GM19395 (cell line): ENCODE data around the gene POC1B.

Experiments
- ATAC-seq: cut with Tn5 transposase; IDR thresholded peaks from one replicate; pipeline ENCODE4 v1.9.1; 2021; ENCODE audit warnings: mild to moderate bottlenecking, moderate library complexity; ENCODE audit not compliant: unreplicated experiment

Gene POC1B

DNA sequence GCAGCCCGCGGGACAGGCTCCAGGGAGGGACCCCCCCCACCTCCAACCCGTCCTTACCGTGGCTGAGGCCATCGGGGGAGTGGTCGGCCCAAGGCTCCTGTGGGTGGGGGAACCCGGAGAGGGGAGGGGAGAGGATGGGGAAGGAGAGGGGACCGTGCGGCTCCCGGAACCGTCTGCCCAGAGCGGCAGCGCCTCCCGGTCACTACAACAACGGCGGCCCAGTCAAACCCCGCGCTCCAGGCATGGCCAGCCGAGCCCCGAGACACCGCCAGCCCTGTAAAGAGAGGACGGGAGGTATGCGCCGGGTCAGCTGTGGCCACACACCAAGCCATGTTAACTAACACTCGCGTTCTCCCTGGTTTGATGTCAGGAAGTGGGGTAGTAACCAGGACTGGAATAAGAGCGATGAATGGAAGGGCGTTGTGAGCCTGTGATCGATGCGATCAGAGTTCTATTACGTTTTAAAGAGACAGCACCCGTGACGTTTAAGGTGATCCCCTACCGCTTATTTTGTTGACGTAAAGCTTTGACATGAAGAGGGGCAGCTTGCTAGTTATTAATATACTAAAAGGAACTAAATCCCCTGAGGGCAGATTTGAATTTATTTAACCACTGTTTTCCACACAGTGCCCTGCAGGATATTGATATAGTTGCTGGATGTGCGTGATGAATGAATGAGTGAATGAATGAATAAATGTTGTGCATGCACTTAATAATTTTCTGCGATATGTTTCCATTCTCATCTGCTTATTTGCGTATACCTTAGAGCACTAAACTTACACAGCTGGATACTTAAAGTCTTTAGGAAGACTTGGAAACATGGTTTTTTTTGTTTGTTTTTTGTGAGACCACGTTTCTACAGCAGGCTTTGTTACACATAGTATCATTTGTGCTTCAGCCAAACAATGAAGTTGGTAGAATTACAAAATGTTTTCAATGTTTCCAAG, at the start of gene POC1B:
Gene POC1B (minus strand): TSS at position 224 of the 947 bp plus-strand sequence. CDS start 152 bp downstream, at position 72.
- ATAC-seq: peak; percentile 68

GRCh38 chr12:89575374-89575773, 49.5 kb upstream of the POC1B start:
- ATAC-seq: no peak

- ATAC-seq: no peak
Measured at GRCh38 chr12:89574736-89575208, 48.9 kb upstream of the POC1B start.

DNA sequence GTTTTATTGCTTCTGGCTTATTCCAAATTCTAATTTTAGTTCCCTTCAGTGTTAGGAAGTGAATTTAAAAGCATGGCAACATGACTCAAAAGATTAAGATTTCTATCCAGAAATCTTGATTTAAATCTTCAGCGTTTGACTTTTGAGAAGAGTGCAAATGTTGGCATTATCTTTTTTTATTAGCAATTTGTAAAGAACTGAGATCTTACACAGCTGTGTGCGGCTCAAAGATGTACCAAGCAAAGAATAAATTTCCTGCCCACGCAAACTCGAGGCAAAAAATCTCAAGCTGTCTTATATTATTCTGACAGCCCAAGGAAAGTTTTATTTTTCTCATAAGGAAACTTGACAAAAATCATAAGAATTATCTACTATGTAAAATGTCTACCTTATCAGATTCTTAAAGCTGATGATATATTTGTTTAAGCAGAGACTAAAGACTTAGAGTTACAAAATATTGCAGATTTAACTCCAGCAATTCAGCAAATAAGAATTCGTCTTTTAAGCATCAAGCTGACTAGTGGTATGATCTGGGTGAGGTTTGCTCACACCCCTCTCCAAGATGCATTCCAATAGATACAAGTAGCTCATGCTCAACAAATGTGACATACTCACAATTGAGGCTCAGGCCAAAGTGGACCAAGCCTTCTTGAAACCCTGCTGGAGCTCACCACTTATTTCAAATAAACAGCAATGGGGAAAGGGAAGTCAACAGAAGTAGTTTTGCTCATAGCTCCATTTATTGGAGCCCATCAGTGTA, 47.4 kb upstream of the POC1B start:
- ATAC-seq: no peak

GRCh38 chr12:89571491-89572195, 45.8 kb upstream of the POC1B start:
- ATAC-seq: no peak

DNA sequence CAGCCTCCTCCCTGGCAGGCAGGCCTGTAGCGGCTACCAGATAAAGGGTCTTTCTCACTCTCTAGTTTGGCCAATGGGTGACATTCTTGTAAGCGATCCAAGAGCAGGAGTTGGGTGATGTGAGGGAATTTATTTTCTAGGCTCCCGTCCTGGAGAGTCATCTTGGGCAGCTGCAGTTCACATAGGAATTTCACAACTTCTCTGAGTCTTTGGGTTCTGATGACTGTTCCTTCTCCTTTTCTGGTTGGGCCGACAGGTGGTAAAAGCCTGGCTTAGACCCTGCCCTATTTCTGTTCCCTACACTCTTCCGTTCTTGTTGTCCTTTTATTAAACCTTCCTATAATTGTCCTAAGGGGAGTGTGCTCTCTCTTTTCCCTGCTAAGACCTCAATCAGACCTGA, 42.6 kb upstream of the POC1B start:
- no peak for ATAC-seq

DNA sequence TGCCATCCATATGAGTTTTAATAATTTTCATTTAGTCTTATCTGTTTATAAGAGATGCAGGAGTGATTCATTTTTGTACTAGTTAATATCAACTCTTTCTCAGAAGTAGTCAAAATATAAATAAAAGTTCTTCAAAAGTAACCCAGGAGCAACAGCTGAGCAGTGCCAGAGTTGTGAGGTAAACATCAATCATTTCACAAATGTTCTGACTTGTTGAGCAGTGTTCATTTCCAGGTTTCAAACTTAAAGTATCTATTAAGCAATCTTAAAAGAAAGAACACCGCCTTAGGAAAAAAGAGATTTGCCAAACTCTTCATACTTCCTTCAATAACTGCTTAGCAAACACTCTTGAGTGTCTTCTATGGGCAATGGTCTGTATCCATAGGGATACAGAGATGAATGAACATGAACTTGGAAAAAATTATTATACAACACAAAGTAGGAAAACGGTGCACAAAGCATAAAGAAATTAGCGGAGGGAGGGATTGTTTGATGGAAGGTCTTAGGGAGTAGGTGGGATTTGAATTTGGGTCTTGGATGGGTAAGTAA, 41.9 kb upstream of the POC1B start:
- ATAC-seq: no peak

DNA sequence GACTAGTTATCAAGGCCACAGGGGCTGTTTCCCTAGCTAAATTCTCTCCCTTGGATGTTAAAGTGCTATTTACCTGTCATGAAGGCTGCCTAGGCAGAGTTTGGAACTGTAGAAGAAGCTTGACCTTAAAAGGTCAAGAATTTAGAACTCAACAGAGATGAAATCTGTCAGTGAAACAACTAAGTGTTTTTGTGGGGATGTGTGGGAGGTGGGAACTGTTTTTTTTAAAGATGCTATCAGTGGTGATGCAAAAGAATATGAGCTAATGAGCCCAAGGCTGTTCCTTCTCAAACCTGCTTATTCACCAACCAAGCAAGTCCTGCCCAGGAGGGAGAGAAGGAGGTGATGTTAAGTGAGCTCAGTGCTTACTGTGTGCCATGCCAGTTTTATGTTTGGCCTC, 40.8 kb upstream of the POC1B start:
- peak; percentile 43 for ATAC-seq

- ATAC-seq: no peak
Measured at GRCh38 chr12:89565002-89565401, 39.2 kb upstream of the POC1B start.

DNA sequence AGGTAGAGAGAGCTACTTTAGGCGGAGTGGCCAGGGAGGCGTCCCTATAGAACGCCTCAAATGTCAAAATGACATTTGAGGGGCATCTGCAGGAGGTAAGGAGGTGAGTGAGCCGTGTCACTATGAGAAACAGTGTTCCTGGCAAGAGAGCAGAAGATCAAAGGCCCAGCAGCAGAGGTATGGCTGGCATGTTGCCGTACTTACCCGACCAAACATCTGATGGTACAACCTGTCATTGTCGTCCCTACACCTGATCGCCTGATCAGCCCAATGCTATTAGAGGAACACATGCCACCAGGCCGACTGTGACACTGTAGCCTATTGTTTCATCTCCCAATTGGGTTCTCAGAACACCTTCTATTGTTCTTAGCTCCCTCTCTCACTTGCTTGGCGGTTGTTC, 33.9 kb upstream of the POC1B start:
- no peak for ATAC-seq

GRCh38 chr12:89556976-89557375, 31.1 kb upstream of the POC1B start:
- ATAC-seq: no peak

- ATAC-seq: no peak
Measured at GRCh38 chr12:89552376-89552775, 26.5 kb upstream of the POC1B start.

DNA sequence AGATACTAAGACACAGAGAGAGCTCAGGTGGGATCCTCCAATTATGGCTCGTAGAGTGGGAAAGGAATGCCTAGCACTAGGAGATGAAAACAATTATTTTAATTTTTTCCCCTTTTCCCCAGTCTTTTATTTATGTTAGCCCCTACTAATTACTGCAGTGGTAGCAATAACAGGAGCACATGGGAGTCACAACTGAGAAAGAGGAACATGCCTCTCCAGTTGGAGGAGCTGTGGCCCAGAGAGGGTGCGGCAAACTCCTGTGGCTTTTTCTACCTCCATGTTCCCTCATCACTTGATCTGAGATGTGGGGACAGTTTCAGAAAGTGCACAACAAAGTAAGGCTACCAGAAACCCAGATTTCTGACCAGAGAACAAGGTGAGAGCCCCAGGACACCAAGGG, 25.9 kb upstream of the POC1B start:
- ATAC-seq: no peak

DNA sequence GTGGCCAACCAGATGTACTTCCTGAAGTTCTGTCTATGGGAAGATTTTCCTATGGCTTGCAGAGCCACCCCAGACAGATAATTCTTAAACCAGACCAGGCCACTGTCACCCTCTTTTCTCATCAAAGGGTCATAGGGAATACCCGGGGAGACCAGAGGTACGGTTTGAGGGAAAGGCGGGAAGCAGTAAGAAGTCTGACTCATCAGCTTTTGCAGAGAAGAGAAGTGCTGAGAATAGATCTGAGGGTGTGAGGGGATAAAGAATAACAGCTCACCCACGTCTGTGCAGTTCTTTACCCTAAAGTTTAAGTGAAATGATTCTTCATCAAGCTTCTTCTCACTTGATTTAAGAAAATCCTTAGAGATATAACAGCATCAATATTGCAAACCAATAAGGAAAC, 21.3 kb upstream of the POC1B start:
- no peak for ATAC-seq

DNA sequence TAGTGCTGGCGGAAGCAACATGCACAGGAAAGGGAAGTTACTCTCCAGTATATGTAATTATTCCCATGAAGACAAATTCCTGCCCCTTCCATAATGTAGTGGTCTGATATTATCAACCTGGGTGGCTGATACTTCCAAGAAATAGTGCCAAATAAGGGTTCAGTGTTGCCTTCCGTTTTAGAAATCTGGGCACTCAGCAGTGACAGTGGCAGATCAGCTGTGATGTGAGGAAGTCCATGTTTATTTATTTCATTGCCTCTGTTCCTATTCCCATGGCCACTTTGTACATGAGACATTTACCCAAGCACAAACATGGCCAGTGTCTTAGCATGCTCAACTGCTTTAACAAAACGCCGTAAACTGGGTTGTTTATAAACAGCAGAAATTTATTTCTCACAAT, 20.3 kb upstream of the POC1B start:
- ATAC-seq: no peak

- ATAC-seq: no peak
Measured at GRCh38 chr12:89544681-89545184, 18.9 kb upstream of the POC1B start.

- ATAC-seq: no peak
Measured at GRCh38 chr12:89544022-89544421, 18.2 kb upstream of the POC1B start.

GRCh38 chr12:89542912-89543592, 17.2 kb upstream of the POC1B start:
- ATAC-seq: peak; percentile 80

DNA sequence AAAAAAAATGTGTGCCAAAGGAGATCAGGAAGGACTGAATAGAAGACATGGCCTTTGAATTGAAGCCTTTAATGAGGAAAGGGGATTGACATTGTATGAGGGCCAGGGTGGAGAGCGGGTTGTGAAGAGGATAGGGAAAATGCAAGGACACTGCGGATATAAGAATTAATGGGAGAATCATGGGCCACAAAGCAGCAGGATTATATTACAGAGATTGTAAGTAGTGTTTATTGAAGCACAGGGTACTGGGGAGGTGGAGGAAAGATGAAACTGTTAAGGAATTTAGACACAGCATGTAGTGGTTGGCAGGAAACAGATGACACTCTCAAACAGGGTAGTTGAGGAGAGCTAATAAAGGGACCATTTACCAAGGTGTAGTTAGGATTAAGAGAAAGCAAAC, 16.4 kb upstream of the POC1B start:
- ATAC-seq: no peak

GRCh38 chr12:89540586-89540985, 14.7 kb upstream of the POC1B start:
- ATAC-seq: no peak
